GM12878 (cell line): ENCODE measurements around the gene NKX1-2. TPM values are rescaled to one million over a fixed set of nuclear protein-coding genes. Genes with fewer than 3 reads are reported as not detected.

Experiments
- ATAC-seq: fragments of 200-7000 bp; cut with Tn5 transposase; 3 replicates; pipeline ENCODE4 v1.9.1; 2020; ENCODE audit warnings: mild to moderate bottlenecking, moderate library complexity
- BruUV-seq: library from RNA; stranded (reverse); fragments of 400-500 nt; replicated peaks from 2 replicates; lab custom pipeline; 2021; lab: Mats Ljungman, UMichigan
- CTCF ChIA-PET: fragments of 300-600 bp; sonication (Branson Sonifier 250); formaldehyde crosslinking; extraction: SDS; loops from one replicate; lab custom pipeline; 2021; ENCODE audit warnings: inconsistent platforms; lab: Yijun Ruan, JAX
- POLR2A ChIA-PET: fragments of 350-600 bp; formaldehyde crosslinking; extraction: SDS; loops from one replicate; lab custom pipeline; 2021; ENCODE audit warnings: inconsistent platforms; lab: Charles Lee
- RAD21 ChIA-PET: fragments of 300-600 bp; sonication (Branson Sonifier 250); formaldehyde crosslinking; loops from one replicate; lab custom pipeline; 2023; ENCODE audit warnings: antibody characterized with exemption; ENCODE audit not compliant: unreplicated experiment; lab: Charles Lee
- SMC1A ChIA-PET: fragments of 300-600 bp; sonication (Branson Sonifier 250); formaldehyde crosslinking; loops from one replicate; lab custom pipeline; 2023; ENCODE audit not compliant: unreplicated experiment, uncharacterized antibody; lab: Charles Lee
- DNase-seq: peaks from one replicate; pipeline ENCODE4 v3.0.0-alpha.2; 2011; ENCODE audit warnings: low read depth, low spot score
- FAIRE-seq: peaks from 3 replicates; lab custom pipeline; 2011; peaks lifted over from hg19 to GRCh38; lab: Jason Lieb, UNC
- H2AFZ ChIP-seq: 2 replicates; pipeline ENCODE4 v1.6.0; 2011; ENCODE audit warnings: low read depth, low read length, control low read depth; ENCODE audit not compliant: control insufficient read depth
- H3K27ac ChIP-seq: 2 replicates; pipeline ENCODE4 v1.5.1; 2011; ENCODE audit warnings: control low read depth; ENCODE audit not compliant: control insufficient read depth, insufficient read depth
- H3K27me3 ChIP-seq, 2 experiments: replicated peaks in 1 of 2; 2 replicates each; pipeline versions ENCODE4 v1.6.0 to v1.6.1; 2011; ENCODE audit warnings: low read length in 1 of 2; ENCODE audit not compliant: control insufficient read depth in 2 of 2, insufficient read depth in 2 of 2
- H3K36me3 ChIP-seq, 2 experiments: 2 replicates each; pipeline ENCODE4 v1.5.1; 2011; ENCODE audit warnings: low read length in 1 of 2; ENCODE audit not compliant: control insufficient read depth in 2 of 2, insufficient read depth in 2 of 2
- H3K4me1 ChIP-seq: 2 replicates; pipeline ENCODE4 v1.6.1; 2011; ENCODE audit warnings: mild to moderate bottlenecking, low read length, moderate library complexity, mixed read lengths; ENCODE audit not compliant: control insufficient read depth, insufficient read depth
- H3K4me2 ChIP-seq: 2 replicates; pipeline ENCODE4 v1.6.0; 2011; ENCODE audit warnings: control low read depth; ENCODE audit not compliant: control insufficient read depth, insufficient read depth
- H3K4me3 ChIP-seq: fragments of 200-600 bp; sonication (generic); 2 replicates; pipeline ENCODE4 v1.5.1; 2016
- H3K79me2 ChIP-seq: 2 replicates; pipeline ENCODE4 v1.6.0; 2011; ENCODE audit warnings: low read length; ENCODE audit not compliant: control insufficient read depth, insufficient read depth
- H3K9ac ChIP-seq: 2 replicates; pipeline ENCODE4 v1.8.0; 2011; ENCODE audit warnings: low read length, control low read depth, mixed read lengths; ENCODE audit not compliant: control insufficient read depth, insufficient read depth
- H3K9me3 ChIP-seq: replicated peaks from 3 replicates; pipeline ENCODE4 v1.5.1; 2011; ENCODE audit warnings: mild to moderate bottlenecking, low read length; ENCODE audit not compliant: control insufficient read depth, insufficient read depth
- H4K20me1 ChIP-seq: 2 replicates; pipeline ENCODE4 v1.6.0; 2011; ENCODE audit not compliant: control insufficient read depth, insufficient read depth
- MEF2B ChIP-seq: fragments of 450-650 bp; IDR thresholded peaks from 2 replicates; pipeline ENCODE4 v1.6.1; 2018; ENCODE audit warnings: mild to moderate bottlenecking, moderate library complexity; ENCODE audit not compliant: partially characterized antibody, poor library complexity, severe bottlenecking
- USF1 ChIP-seq: IDR thresholded peaks from 2 replicates; pipeline ENCODE4 v1.6.1; 2011; ENCODE audit warnings: borderline replicate concordance, low read depth, mild to moderate bottlenecking, moderate library complexity, mixed read lengths, low read length; ENCODE audit not compliant: insufficient read depth; ENCODE audit errors: extremely low read length
- WGBS: methylation state at CpG from one replicate; pipeline ENCODE4 v1.1.6; 2016; ENCODE audit warnings: low lambda C conversion rate; ENCODE audit not compliant: insufficient replicate concordance, insufficient coverage; ENCODE audit errors: missing lambda C conversion rate; 5-methylcytosine and 5-hydroxymethylcytosine counted together
- in situ Hi-C: fragments of 300-500 bp; cut with MboI; formaldehyde crosslinking; loops from 9 replicates; pipeline ENCODE4 v1.14.3; 2018; ENCODE audit warnings: mixed read lengths
- intact Hi-C: fragments of 100-400 bp; cut with micrococcal nuclease; formaldehyde crosslinking; loops from one replicate; pipeline ENCODE4 v1.14.2; 2022; ENCODE audit not compliant: unreplicated experiment
- polyA plus RNA-seq, 11 experiments: library from polyadenylated mRNA; depleted of rRNA in 4 of 11; unstranded in 6 of 11; stranded (reverse) in 5 of 11; fragments of >200 nt; fragmentation: Nextera tagmentation in 4 of 11; fragmentation: Illumina TruSeq in 1 of 11; extraction: Ambion mirVana in 4 of 11; extraction: Trizol in 1 of 11; gene quantifications; 1 replicate in 1 of 11; 2 replicates in 10 of 11; pipeline versions ENCODE4 v1.2.1 to v1.2.3, GENCODE V29; 2011 to 2016; ENCODE audit warnings: inconsistent platforms in 2 of 11, missing spikeins in 2 of 11, low read depth in 1 of 11
- total RNA-seq, 4 experiments: library from RNA; depleted of rRNA in 3 of 4; stranded (reverse); fragments of >200 nt in 3 of 4; fragmentation: Illumina TruSeq in 1 of 4; extraction: Trizol in 1 of 4; gene quantifications; 2 replicates each; pipeline versions ENCODE4 v1.2.1 to v1.2.3, GENCODE V29; 2013 to 2021

The NKX1-2 gene
- total and polyA plus RNA-seq, 10 of the 15 experiments (the other 5 are each of a cell fraction or from before 2014, with no cell fraction given): not detected

- FAIRE-seq: no peak
- CTCF ChIA-PET: interaction anchor here (1.2 kb wide), 1 partner anchor 14 kb away, joined by 5 read pairs; no protein-coding TSS in a partner anchor
Measured at GRCh38 chr10:124417895-124418725, 31.7 kb downstream of the NKX1-2 start.

More at GRCh38 chr10:124417895-124418725, 31.7 kb downstream of the NKX1-2 start:
- H4K20me1 ChIP-seq: no peaks in the 10 kb centered on the region
- intact Hi-C loops: no loop called here
- ChIA-PET RAD21 (interaction anchor here (1.1 kb wide), 1 partner anchor 15 kb away, joined by 3 read pairs; no protein-coding TSS in a partner anchor), SMC1A (no interaction called here), POLR2A (no interaction called here)
- H3K79me2 ChIP-seq: no peaks in the 10 kb centered on the region
- peak; percentile 9 for TF ChIP-seq USF1
- TF ChIP-seq MEF2B: no peak
- in situ Hi-C loops: no loop called here
- DNase-seq (no peak), ATAC-seq (peak; percentile 42)
- no peaks in the 10 kb centered on the region for H3K4me1 ChIP-seq
- peak overlapping the region; percentile 74 for H2AFZ ChIP-seq
- H3K4me3 ChIP-seq: peak overlapping the region; percentile 69
- peak overlapping the region; percentile 67 for H3K4me2 ChIP-seq
- WGBS: 25% methylated on average over 49 of the region's 64 CpGs
- H3K36me3 ChIP-seq: no peaks in the 10 kb centered on the region
- H3K27ac ChIP-seq: no peak overlapping the region
- H3K9ac ChIP-seq: no peak overlapping the region; the same call in 1 of the 2 replicates
- no peaks in the 10 kb centered on the region; the same call in 2 of the 3 replicates for H3K9me3 ChIP-seq
- BruUV-seq: no TSS peak
- H3K27me3 ChIP-seq: 0 out of 4 replicates have a peak, but pooled peaks cover 0 to 6% of the 10 kb centered on the region in 2 experiments
